ENCODE results near the gene TUBG2. TPM values are rescaled to one million over a fixed set of nuclear protein-coding genes. Genes with fewer than 3 reads are reported as not detected.

Gene TUBG2
- total and polyA plus RNA-seq, 5 donors: 11.6 to 21.3 (median 18.8) TPM

GRCh38 chr17:42685831-42686230 lies 26.7 kb downstream of the TUBG2 start:
- 82% methylated on average over 14 of the region's 14 CpGs for WGBS
- Histone ChIP-seq H3K27ac (ENCODE audit: low read length) (no peak overlapping the region), H3K4me1 (ENCODE audit: control insufficient read depth, insufficient read depth, low read length) (peaks cover 2% of the 10 kb centered on the region), H3K9me3 (ENCODE audit: control insufficient read depth, low read length) (no peaks in the 10 kb centered on the region), H3K4me3 (ENCODE audit: low read length) (no peak overlapping the region), H3K27me3 (ENCODE audit: control insufficient read depth, insufficient read depth) (no peaks in the 10 kb centered on the region)
- DNase-seq: peak in 1 of 3 donors; percentile 43
- intact Hi-C loops (cut with DNase I): loop anchor here in 1 of 4 donors (10.0 kb wide), 1 partner anchor 81 kb away; the partner anchor contains the start of genes RETREG3 and TUBG1
- ATAC-seq: no peak

- no peaks in the 10 kb centered on the region for H3K9me3 ChIP-seq (ENCODE audit: control insufficient read depth, low read length)
- ATAC-seq: no peak
- WGBS: 83% methylated on average over 32 of the region's 32 CpGs
- DNase-seq: no peak
- H3K4me1 ChIP-seq (ENCODE audit: control insufficient read depth, insufficient read depth, low read length): peaks cover 2% of the 10 kb centered on the region
- H3K27ac ChIP-seq (ENCODE audit: low read length): no peak overlapping the region
- no peak overlapping the region for H3K4me3 ChIP-seq (ENCODE audit: low read length)
- intact Hi-C loops (cut with DNase I): loop anchor here in 1 of 4 donors (10.0 kb wide), 1 partner anchor 82 kb away; the partner anchor contains the start of genes RETREG3 and TUBG1
- no peaks in the 10 kb centered on the region for H3K27me3 ChIP-seq (ENCODE audit: control insufficient read depth, insufficient read depth)
Observed at GRCh38 chr17:42686520-42687128, 27.5 kb downstream of the TUBG2 start.

GRCh38 chr17:42687707-42688320 lies 28.7 kb downstream of the TUBG2 start:
- no peak overlapping the region for H3K27ac ChIP-seq (ENCODE audit: low read length)
- peaks cover 2% of the 10 kb centered on the region for H3K4me1 ChIP-seq (ENCODE audit: control insufficient read depth, insufficient read depth, low read length)
- no peaks in the 10 kb centered on the region for H3K27me3 ChIP-seq (ENCODE audit: control insufficient read depth, insufficient read depth)
- intact Hi-C loops (cut with DNase I): loop anchor here in 1 of 4 donors (10.0 kb wide), 1 partner anchor 83 kb away; the partner anchor contains the start of genes RETREG3 and TUBG1
- DNase-seq (no peak), ATAC-seq (no peak)
- no peaks in the 10 kb centered on the region for H3K9me3 ChIP-seq (ENCODE audit: control insufficient read depth, low read length)
- 76% methylated on average over 27 of the region's 27 CpGs for WGBS
- H3K4me3 ChIP-seq (ENCODE audit: low read length): no peak overlapping the region

DNA sequence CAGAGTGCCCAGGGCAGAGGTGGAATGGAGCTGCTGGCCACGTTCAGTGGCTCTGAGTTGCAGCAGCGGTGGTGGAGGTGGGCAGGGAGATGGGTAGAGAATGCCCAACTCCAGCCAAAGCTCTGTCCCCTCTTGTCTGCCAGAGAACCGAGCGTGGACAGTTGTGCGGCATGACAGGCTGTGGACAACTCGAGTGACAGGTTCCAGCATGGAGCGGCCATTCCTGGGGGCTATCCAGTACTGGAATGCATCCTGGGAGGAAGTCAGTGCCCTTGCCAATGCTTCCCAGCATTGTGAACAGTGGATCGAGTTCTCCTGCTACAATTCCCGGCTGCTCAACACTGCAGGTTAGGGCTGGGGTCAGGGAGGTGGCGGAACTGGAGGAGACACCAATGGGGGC lies 31.5 kb downstream of the TUBG2 start:
- intact Hi-C loops (cut with DNase I): no loop called here
- 72% methylated on average over 10 of the region's 10 CpGs for WGBS
- H3K27ac ChIP-seq (ENCODE audit: low read length): no peak overlapping the region
- no peak for DNase-seq
- no peaks in the 10 kb centered on the region for H3K4me1 ChIP-seq (ENCODE audit: control insufficient read depth, insufficient read depth, low read length)
- no peak overlapping the region for H3K4me3 ChIP-seq (ENCODE audit: low read length)
- ATAC-seq: peak; percentile 15 to 54
- no peaks in the 10 kb centered on the region for H3K27me3 ChIP-seq (ENCODE audit: control insufficient read depth, insufficient read depth)
- H3K9me3 ChIP-seq (ENCODE audit: control insufficient read depth, low read length): no peaks in the 10 kb centered on the region

GRCh38 chr17:42691021-42691545 lies 32.0 kb downstream of the TUBG2 start:
- H3K4me3 ChIP-seq (ENCODE audit: low read length): no peak overlapping the region
- H3K27me3 ChIP-seq (ENCODE audit: control insufficient read depth, insufficient read depth): no peaks in the 10 kb centered on the region
- DNase-seq (no peak), ATAC-seq (peak in 1 of 2 donors; percentile 13)
- WGBS: 86% methylated on average over 12 of the region's 12 CpGs
- H3K9me3 ChIP-seq (ENCODE audit: control insufficient read depth, low read length): no peaks in the 10 kb centered on the region
- intact Hi-C loops (cut with DNase I): no loop called here
- H3K4me1 ChIP-seq (ENCODE audit: control insufficient read depth, insufficient read depth, low read length): no peaks in the 10 kb centered on the region
- no peak overlapping the region for H3K27ac ChIP-seq (ENCODE audit: low read length)

DNA sequence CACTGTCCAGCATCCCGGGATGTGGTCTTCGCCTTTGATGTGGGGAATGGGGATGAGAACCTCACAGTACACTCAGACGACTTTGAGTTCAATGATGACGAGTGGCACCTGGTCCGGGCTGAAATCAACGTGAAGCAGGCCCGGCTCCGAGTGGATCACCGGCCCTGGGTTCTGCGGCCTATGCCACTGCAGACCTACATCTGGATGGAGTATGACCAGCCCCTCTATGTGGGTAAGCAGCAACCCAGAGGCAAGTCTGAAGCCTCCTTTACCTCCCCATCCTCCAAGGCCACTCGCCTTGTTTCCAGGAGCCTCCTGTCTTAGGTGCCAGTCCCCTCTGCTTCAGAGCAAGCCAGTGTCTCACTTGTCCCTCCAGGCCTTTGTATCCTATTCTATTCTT lies 33.4 kb downstream of the TUBG2 start:
- 88% methylated on average over 11 of the region's 11 CpGs for WGBS
- no peaks in the 10 kb centered on the region for H3K27me3 ChIP-seq (ENCODE audit: control insufficient read depth, insufficient read depth)
- H3K9me3 ChIP-seq (ENCODE audit: control insufficient read depth, low read length): no peaks in the 10 kb centered on the region
- intact Hi-C loops (cut with DNase I): no loop called here
- no peak for ATAC-seq
- H3K4me3 ChIP-seq (ENCODE audit: low read length): no peak overlapping the region
- H3K27ac ChIP-seq (ENCODE audit: low read length): no peak overlapping the region
- H3K4me1 ChIP-seq (ENCODE audit: control insufficient read depth, insufficient read depth, low read length): no peaks in the 10 kb centered on the region
- no peak for DNase-seq

- H3K4me3 ChIP-seq (ENCODE audit: low read length): no peak overlapping the region
- DNase-seq (no peak), ATAC-seq (no peak)
- intact Hi-C loops (cut with DNase I): no loop called here
- no peaks in the 10 kb centered on the region for H3K27me3 ChIP-seq (ENCODE audit: control insufficient read depth, insufficient read depth)
- WGBS: 86% methylated on average over 3 of the region's 3 CpGs
- no peaks in the 10 kb centered on the region for H3K4me1 ChIP-seq (ENCODE audit: control insufficient read depth, insufficient read depth, low read length)
- no peaks in the 10 kb centered on the region for H3K9me3 ChIP-seq (ENCODE audit: control insufficient read depth, low read length)
- H3K27ac ChIP-seq (ENCODE audit: low read length): no peak overlapping the region
Observed at GRCh38 chr17:42694524-42694923, 35.4 kb downstream of the TUBG2 start.

- H3K27ac ChIP-seq (ENCODE audit: low read length): no peak overlapping the region
- DNase-seq (no peak), ATAC-seq (no peak)
- H3K27me3 ChIP-seq (ENCODE audit: control insufficient read depth, insufficient read depth): no peaks in the 10 kb centered on the region
- 91% methylated on average over 20 of the region's 20 CpGs for WGBS
- intact Hi-C loops (cut with DNase I): no loop called here
- H3K9me3 ChIP-seq (ENCODE audit: control insufficient read depth, low read length): no peaks in the 10 kb centered on the region
- H3K4me1 ChIP-seq (ENCODE audit: control insufficient read depth, insufficient read depth, low read length): no peaks in the 10 kb centered on the region
- H3K4me3 ChIP-seq (ENCODE audit: low read length): no peak overlapping the region
Observed at GRCh38 chr17:42695500-42695899, 36.4 kb downstream of the TUBG2 start.

DNA sequence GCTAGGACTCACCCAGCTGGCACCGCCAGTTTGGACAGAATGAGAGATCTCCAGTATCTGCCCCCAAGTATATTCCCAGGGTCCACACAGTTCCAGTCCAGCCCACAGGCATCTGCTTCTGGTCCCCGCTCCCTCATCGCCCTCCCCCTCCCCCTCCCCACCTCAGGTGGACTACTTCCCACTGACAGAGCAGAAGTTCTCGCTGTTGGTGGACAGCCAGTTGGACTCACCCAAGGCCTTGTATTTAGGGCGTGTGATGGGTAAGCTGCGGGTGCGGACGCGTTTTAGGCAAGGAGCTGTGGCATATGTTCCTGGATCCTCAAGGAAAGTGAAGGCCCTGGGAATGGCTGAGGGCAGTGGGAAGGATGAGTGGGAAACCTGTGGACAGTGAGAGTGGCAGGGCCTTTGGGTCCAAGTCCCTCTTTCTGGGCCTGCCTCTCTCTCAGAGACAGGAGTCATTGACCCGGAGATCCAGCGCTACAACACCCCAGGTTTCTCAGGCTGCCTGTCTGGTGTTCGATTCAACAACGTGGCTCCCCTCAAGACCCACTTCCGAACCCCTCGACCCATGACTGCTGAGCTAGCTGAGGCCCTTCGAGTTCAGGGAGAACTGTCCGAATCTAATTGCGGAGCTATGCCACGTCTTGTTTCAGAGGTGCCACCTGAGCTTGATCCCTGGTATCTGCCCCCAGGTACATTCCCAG lies 38.2 kb downstream of the TUBG2 start:
- 92% methylated on average over 19 of the region's 19 CpGs for WGBS
- Histone ChIP-seq H3K4me1 (ENCODE audit: control insufficient read depth, insufficient read depth, low read length) (no peaks in the 10 kb centered on the region), H3K9me3 (ENCODE audit: control insufficient read depth, low read length) (no peaks in the 10 kb centered on the region), H3K4me3 (ENCODE audit: low read length) (no peak overlapping the region), H3K27me3 (ENCODE audit: control insufficient read depth, insufficient read depth) (no peaks in the 10 kb centered on the region), H3K27ac (ENCODE audit: low read length) (no peak overlapping the region)
- intact Hi-C loops (cut with DNase I): no loop called here
- no peak for DNase-seq
- no peak for ATAC-seq

GRCh38 chr17:42698736-42699414 lies 39.8 kb downstream of the TUBG2 start:
- H3K4me3 ChIP-seq (ENCODE audit: low read length): no peak overlapping the region
- intact Hi-C loops (cut with DNase I): no loop called here
- whole genome bisulfite sequencing: 24% methylated on average over 2 of the region's 2 CpGs
- no peaks in the 10 kb centered on the region for H3K9me3 ChIP-seq (ENCODE audit: control insufficient read depth, low read length)
- no peaks in the 10 kb centered on the region for H3K27me3 ChIP-seq (ENCODE audit: control insufficient read depth, insufficient read depth)
- ATAC-seq (peak; percentile 67 to 74), DNase-seq (peak; percentile 56 to 71 (median 71))
- peak overlapping the region; percentile 59 for H3K27ac ChIP-seq (ENCODE audit: low read length)
- H3K4me1 ChIP-seq (ENCODE audit: control insufficient read depth, insufficient read depth, low read length): no peaks in the 10 kb centered on the region

DNA sequence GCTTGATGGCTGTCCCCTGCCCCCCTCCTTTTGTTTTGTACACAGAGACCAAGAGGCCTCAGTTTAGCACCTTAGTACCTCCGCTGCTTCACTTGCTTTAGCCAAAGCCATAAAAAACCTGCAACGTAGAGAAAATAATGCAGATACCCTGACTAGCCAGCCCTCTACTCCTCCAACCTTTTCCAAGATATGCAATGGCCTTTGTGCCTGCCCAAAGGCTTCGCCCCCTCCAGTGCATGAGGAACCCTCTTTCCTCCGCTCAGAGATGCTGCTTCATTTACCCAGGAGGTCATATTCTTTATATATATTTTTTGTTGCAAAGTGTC lies 40.3 kb downstream of the TUBG2 start:
- peak overlapping the region; percentile 59 for H3K27ac ChIP-seq (ENCODE audit: low read length)
- ATAC-seq (no peak), DNase-seq (no peak)
- no peaks in the 10 kb centered on the region for H3K27me3 ChIP-seq (ENCODE audit: control insufficient read depth, insufficient read depth)
- no peaks in the 10 kb centered on the region for H3K4me1 ChIP-seq (ENCODE audit: control insufficient read depth, insufficient read depth, low read length)
- H3K9me3 ChIP-seq (ENCODE audit: control insufficient read depth, low read length): no peaks in the 10 kb centered on the region
- 81% methylated on average over 4 of the region's 4 CpGs for WGBS
- no peak overlapping the region for H3K4me3 ChIP-seq (ENCODE audit: low read length)
- intact Hi-C loops (cut with DNase I): no loop called here
